HG03439 (cell line): ENCODE data around the gene KIAA1614.

ENCODE experiments used
- ATAC-seq: cut with Tn5 transposase; IDR thresholded peaks from one replicate; pipeline ENCODE4 v1.9.1; 2021; ENCODE audit warnings: mild to moderate bottlenecking, moderate library complexity; ENCODE audit not compliant: unreplicated experiment

Gene KIAA1614

DNA sequence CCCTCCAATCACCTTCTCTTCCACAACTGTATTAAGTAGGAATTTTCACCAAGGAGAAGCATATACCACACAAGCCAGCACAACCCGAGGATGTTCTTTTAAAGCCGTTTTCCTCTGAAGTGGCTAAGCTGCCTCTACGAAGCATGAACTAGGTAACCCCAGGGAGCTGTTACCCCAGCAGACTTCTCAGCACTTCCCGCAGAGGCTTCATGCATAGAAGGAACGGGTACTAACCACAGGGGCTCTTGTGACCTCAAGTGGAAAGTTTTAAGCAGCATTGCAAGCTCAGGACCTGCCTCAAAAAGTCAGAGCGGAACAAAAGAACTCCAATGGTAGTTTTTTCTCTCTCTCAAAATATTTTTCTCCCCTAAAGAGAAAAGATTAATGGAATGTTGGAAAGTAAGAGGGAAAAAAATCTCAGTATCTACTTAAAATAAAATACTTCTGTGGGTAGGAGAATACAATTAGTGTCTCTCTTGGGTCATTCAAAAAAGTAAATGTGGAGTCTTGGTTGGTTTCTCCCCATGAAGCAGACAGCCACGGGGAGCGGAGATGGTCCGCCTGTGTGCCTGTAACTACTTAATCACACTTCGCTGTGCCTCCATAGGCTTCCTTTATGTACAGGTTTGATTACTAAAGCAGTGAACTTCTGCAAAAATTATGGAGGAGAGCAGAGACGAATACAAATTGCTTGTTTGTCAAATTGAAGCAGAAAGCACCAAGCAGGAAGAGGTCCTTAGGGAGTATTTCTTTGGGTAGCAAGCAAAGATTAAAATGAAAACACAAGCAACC lies 69.1 kb downstream of the KIAA1614 start:
- no peak for ATAC-seq

DNA sequence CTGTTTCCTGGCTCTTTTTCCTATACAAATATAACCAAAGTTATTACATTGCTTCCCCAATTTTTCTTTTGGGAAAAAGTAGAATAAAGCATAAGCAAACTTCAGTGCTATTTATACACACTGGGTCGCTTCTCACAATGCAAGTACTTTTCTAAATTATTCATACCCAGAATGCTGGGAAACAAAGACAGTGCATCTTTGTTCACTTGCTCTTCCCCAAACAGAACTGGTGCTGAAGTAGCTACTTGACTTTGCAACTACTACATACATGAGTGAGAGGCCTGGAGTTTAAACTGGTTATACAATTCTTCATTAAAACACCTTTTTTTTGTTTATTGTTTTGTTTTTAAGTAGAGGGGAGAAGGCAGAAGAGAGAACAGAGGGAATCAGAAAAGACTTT lies 69.7 kb downstream of the KIAA1614 start:
- no peak for ATAC-seq

DNA sequence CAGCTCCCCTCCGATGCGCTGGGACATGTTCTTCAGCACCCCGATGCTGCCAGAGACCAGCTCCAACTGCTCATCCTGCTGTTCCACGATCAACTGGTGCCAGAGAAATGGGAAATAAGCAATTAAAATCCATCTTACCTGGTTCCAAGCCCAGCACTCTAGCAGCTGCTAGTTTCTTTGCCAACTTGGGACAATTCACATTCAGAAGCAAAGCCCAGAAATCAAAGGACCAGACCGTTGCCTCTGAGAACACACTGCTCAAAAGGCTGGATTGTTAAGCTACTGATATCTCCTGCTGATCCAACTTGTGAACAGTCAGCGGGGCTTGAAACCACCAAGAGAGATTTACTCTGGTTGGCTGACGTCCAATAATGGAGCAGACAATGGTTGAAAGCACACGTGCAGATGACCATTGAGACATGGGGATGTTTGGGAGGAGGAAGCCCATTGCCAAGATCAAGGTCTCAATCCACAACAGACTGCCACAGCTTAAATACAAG lies 75.6 kb downstream of the KIAA1614 start:
- ATAC-seq: no peak

- no peak for ATAC-seq
Measured at GRCh38 chr1:180994262-180994661, 81.6 kb downstream of the KIAA1614 start.

DNA sequence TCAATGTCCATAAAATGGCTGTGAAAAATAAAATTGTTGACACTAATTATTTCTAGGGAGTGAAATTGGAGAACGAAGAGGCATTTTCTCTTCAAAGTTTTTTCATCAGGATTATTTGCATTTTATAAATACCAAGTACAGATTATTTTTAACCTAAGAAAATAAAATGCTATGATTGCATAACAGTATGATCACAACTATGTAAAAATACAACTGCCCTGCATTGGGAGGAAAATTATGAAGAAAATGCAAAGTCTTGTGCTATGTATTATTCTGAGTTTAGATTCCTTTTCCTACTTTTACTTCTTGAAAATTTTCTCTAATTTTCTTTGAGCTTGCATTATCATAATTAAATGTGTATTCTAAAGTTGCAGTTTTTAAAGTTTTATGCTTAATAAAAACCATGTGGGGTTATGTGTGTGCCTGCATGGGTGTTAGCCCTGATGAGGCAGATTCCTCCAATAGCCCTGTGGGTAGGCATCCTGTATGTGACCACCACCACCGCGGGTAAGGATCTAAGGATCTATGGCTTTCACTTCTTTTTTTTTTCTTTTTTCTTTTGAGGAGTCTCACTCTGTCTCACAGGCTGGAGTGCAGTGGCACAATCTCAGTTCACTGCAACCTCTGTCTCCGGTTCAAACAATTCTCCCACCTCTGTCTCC lies 85.3 kb downstream of the KIAA1614 start:
- no peak for ATAC-seq
